Epithelial cell of alveolus of lung (primary cell): Measurements from ENCODE around the gene DHRS1. TPM values are rescaled to one million over a fixed set of nuclear protein-coding genes. Genes with fewer than 3 reads are reported as not detected.

Experiments
- total RNA-seq: library from RNA; depleted of rRNA; stranded (reverse); fragments of >200 nt; gene quantifications from 2 replicates; pipeline ENCODE4 v1.2.1, GENCODE V29; 2015

DHRS1 gene
- total RNA-seq = 17.3 and 21.1 TPM in 2 replicates

GRCh38 chr14:24299255-24300191, at the start of gene DHRS1, which contains the start of gene NOP9:
DHRS1 (minus strand) TSS chr14:24299780; CDS start chr14:24299106, 674 bp downstream.
NOP9 (plus strand) TSS chr14:24299850; CDS start chr14:24299955, 105 bp downstream.

GRCh38 chr14:24339284-24340151, 39.9 kb upstream of the DHRS1 start, which contains the start of gene RIPK3:
RIPK3 (minus strand) TSS chr14:24339991; CDS start chr14:24339826, 165 bp downstream.

GRCh38 chr14:24334431-24335291, 35.1 kb upstream of the DHRS1 start, which contains the start of gene ADCY4:
ADCY4 (minus strand) TSS chr14:24335071; CDS start chr14:24334652, 419 bp downstream.

GRCh38 chr14:24310646-24311604, 11.3 kb upstream of the DHRS1 start, which contains the start of gene LTB4R:
LTB4R (plus strand) TSS chr14:24311502; CDS start chr14:24315652, 4,150 bp downstream.

GRCh38 chr14:24309538-24310264, 10.1 kb upstream of the DHRS1 start, which contains the start of gene LTB4R2:
LTB4R2 (plus strand) TSS chr14:24310140; CDS start chr14:24310665, 525 bp downstream.

GRCh38 chr14:24307575-24308341, 8.2 kb upstream of the DHRS1 start, which contains the start of gene CIDEB:
CIDEB (minus strand) TSS chr14:24307977; CDS start chr14:24307858, 119 bp downstream.

GRCh38 chr14:24271134-24271833, 28.3 kb downstream of the DHRS1 start, which contains the start of gene RABGGTA:
RABGGTA (minus strand) TSS chr14:24271597; CDS start chr14:24271115, 482 bp downstream.

GRCh38 chr14:24262821-24263733, 36.5 kb downstream of the DHRS1 start, which contains the start of gene TGM1:
TGM1 (minus strand) TSS chr14:24263177; CDS start chr14:24262352, 825 bp downstream.

Other genes starting within 250 kb of the DHRS1 start
- gene CARMIL3, start 247.8 kb downstream of the DHRS1 start, total RNA-seq = 0.64 TPM in 1 of 2 replicates, not detected in the other
- not detected in 2 replicates for gene CPNE6, start 228.2 kb downstream of the DHRS1 start, total RNA-seq
- gene PCK2, start 205.5 kb downstream of the DHRS1 start, total RNA-seq = 19.4 and 71.2 TPM in 2 replicates
- 21.0 and 34.9 TPM in 2 replicates for gene DCAF11, start 185.0 kb downstream of the DHRS1 start, total RNA-seq
- 1.0 and 3.0 TPM in 2 replicates for gene NRL, start 184.8 kb downstream of the DHRS1 start, total RNA-seq
- 0.80 TPM in 1 of 2 replicates, not detected in the other for gene FITM1, start 169.1 kb downstream of the DHRS1 start, total RNA-seq
- gene PSME1, start 163.6 kb downstream of the DHRS1 start, total RNA-seq = 145 and 188 TPM in 2 replicates
- gene EMC9, start 158.2 kb downstream of the DHRS1 start, total RNA-seq = 25.0 and 26.4 TPM in 2 replicates
- gene PSME2, start 153.2 kb downstream of the DHRS1 start, total RNA-seq = 28.7 and 159 TPM in 2 replicates
- 37.0 and 77.7 TPM in 2 replicates for gene RNF31, start 152.3 kb downstream of the DHRS1 start, total RNA-seq
- 44.6 and 54.7 TPM in 2 replicates for gene IRF9, start 138.5 kb downstream of the DHRS1 start, total RNA-seq
- gene REC8, start 127.7 kb downstream of the DHRS1 start, total RNA-seq = 2.2 and 28.7 TPM in 2 replicates
- gene IPO4, start 111.0 kb downstream of the DHRS1 start, total RNA-seq = 24.0 and 41.4 TPM in 2 replicates
- gene TM9SF1, start 104.3 kb downstream of the DHRS1 start, total RNA-seq = 67.5 and 79.2 TPM in 2 replicates
- 0.13 TPM in 1 of 2 replicates, not detected in the other for gene TSSK4, start 94.1 kb downstream of the DHRS1 start, total RNA-seq
- 37.2 and 42.5 TPM in 2 replicates for gene CHMP4A, start 86.3 kb downstream of the DHRS1 start, total RNA-seq
- gene MDP1, start 83.7 kb downstream of the DHRS1 start, total RNA-seq = 18.0 and 22.0 TPM in 2 replicates
- 189 and 190 TPM in 2 replicates for gene NEDD8, start 67.4 kb downstream of the DHRS1 start, total RNA-seq
- gene GMPR2, start 66.9 kb downstream of the DHRS1 start, total RNA-seq = 60.1 and 72.7 TPM in 2 replicates
- gene TINF2, start 57.2 kb downstream of the DHRS1 start, total RNA-seq = 47.3 and 57.3 TPM in 2 replicates
- 0.52 and 1.8 TPM in 2 replicates for gene TGM1, start 36.6 kb downstream of the DHRS1 start, total RNA-seq
- 19.6 and 28.6 TPM in 2 replicates for gene RABGGTA, start 28.2 kb downstream of the DHRS1 start, total RNA-seq
- 18.2 and 18.6 TPM in 2 replicates for gene NOP9, start 70 bp upstream of the DHRS1 start, total RNA-seq
- 0.16 and 1.9 TPM in 2 replicates for gene CIDEB, start 8.2 kb upstream of the DHRS1 start, total RNA-seq
- 1.2 and 2.3 TPM in 2 replicates for gene LTB4R2, start 10.4 kb upstream of the DHRS1 start, total RNA-seq
- 0.91 and 2.1 TPM in 2 replicates for gene LTB4R, start 11.7 kb upstream of the DHRS1 start, total RNA-seq
- gene ADCY4, start 35.3 kb upstream of the DHRS1 start, total RNA-seq = 0.39 and 0.88 TPM in 2 replicates
- 0.65 TPM in 1 of 2 replicates, not detected in the other for gene RIPK3, start 40.2 kb upstream of the DHRS1 start, total RNA-seq
- 36.1 and 111 TPM in 2 replicates for gene NFATC4, start 68.4 kb upstream of the DHRS1 start, total RNA-seq
- 9.7 and 33.2 TPM in 2 replicates for gene NYNRIN, start 99.2 kb upstream of the DHRS1 start, total RNA-seq
- gene CBLN3, start 129.9 kb upstream of the DHRS1 start, total RNA-seq = 1.6 and 5.3 TPM in 2 replicates
- 33.4 TPM in 2 replicates for gene KHNYN, start 130.2 kb upstream of the DHRS1 start, total RNA-seq
- gene SDR39U1, start 143.0 kb upstream of the DHRS1 start, total RNA-seq = 17.5 and 25.7 TPM in 2 replicates
- not detected in 2 replicates for gene CMA1, start 208.5 kb upstream of the DHRS1 start, total RNA-seq